Activated CD4-positive, alpha-beta T cell treated with anti-CD3 and anti-CD28 coated beads for 1 hour (primary cell): Measurements from ENCODE around the gene TGM5.
"Not testable (repeated sequence)": the region's sequence is repeated elsewhere in the genome, so short reads cannot be mapped to it uniquely, and the experiment has no call there.

Source experiments
- DNase-seq: peaks from one replicate; pipeline ENCODE4 v3.0.0-alpha.2; 2020

TGM5 gene

GRCh38 chr15:43242616-43243015 lies 24.1 kb downstream of the TGM5 start:
- DNase-seq: no peak

GRCh38 chr15:43241100-43241499 lies 25.6 kb downstream of the TGM5 start:
- no peak for DNase-seq

- no peak for DNase-seq
Observed at GRCh38 chr15:43239732-43240491, 26.8 kb downstream of the TGM5 start.

- no peak for DNase-seq
Observed at GRCh38 chr15:43238671-43239131, 28.0 kb downstream of the TGM5 start.

GRCh38 chr15:43237842-43238470 lies 28.8 kb downstream of the TGM5 start:
- DNase-seq: no peak

GRCh38 chr15:43235536-43235935 lies 31.2 kb downstream of the TGM5 start:
- DNase-seq: no peak

GRCh38 chr15:43232289-43232874 lies 34.3 kb downstream of the TGM5 start:
- no peak for DNase-seq

GRCh38 chr15:43230640-43231115 lies 36.0 kb downstream of the TGM5 start:
- DNase-seq: no peak

GRCh38 chr15:43229977-43230376 lies 36.8 kb downstream of the TGM5 start:
- no peak for DNase-seq

GRCh38 chr15:43226436-43227305 lies 40.1 kb downstream of the TGM5 start:
- DNase-seq: no peak

- not testable (repeated sequence) for DNase-seq
Observed at GRCh38 chr15:43225950-43226255, 40.8 kb downstream of the TGM5 start.

GRCh38 chr15:43225201-43225949 lies 41.4 kb downstream of the TGM5 start:
- DNase-seq: peak; percentile 14

GRCh38 chr15:43221422-43221821 lies 45.3 kb downstream of the TGM5 start:
- DNase-seq: no peak

- no peak for DNase-seq
Observed at GRCh38 chr15:43220991-43221403, 45.7 kb downstream of the TGM5 start, which contains the start of gene EPB42. EPB42 (minus strand) TSS chr15:43221018; CDS start chr15:43220825, 193 bp downstream.

GRCh38 chr15:43219929-43220928 lies 46.5 kb downstream of the TGM5 start:
- no peak for DNase-seq

GRCh38 chr15:43218908-43219706 lies 47.6 kb downstream of the TGM5 start:
- DNase-seq: no peak

GRCh38 chr15:43215961-43216360 lies 50.8 kb downstream of the TGM5 start:
- DNase-seq: no peak

- DNase-seq: no peak
Observed at GRCh38 chr15:43214592-43215295, 52.0 kb downstream of the TGM5 start.

- DNase-seq: no peak
Observed at GRCh38 chr15:43214169-43214568, 52.6 kb downstream of the TGM5 start.
